Activated CD4-positive, alpha-beta T cell treated with anti-CD3 and anti-CD28 coated beads, Interleukin-2, amount 50 U/mL, for 16 hours (primary cell): ENCODE measurements around the gene PTPRT.

Experiments
- DNase-seq: peaks from one replicate; pipeline ENCODE4 v3.0.0-alpha.2; 2020

Gene PTPRT

DNA sequence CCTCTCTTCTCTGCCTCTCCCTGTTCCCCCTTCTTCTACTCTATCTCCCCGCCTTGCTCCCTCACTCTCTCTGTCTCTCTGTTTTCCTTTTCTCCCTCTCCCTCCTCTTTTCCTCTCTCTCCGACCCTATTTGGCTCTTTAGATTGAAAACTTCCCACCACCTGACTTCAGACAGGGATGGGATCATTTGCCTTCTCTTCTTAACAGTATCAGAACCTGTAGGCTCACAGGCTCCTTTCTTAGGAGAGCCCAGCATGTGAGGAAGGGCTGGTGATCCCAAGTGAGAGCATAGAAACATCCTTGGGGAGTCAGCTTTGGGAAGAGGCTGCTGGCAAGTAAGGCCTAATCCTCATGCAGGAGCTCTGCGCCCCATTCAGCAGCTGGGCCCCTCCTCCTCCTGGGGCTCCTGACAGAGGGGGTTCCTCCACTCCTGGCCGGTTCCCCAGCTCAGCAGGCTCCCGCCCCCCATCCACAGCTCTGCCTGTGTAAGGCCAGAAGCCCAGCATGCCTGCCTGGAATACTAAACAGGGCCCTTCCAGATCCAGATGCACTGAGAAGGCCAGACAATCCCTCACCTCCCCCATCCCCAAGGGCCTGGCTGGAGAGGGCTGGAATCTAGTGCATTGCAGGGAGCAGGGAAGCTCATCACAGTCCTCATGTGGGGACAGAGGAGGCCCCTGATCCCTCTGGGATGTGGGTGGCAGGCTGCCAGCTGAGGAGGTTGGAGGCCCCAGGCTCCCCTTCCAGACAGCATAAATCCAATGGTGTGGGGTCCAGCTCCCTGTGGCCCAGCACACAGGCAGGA is 93.4 kb downstream of the PTPRT start:
- DNase-seq: no peak

DNA sequence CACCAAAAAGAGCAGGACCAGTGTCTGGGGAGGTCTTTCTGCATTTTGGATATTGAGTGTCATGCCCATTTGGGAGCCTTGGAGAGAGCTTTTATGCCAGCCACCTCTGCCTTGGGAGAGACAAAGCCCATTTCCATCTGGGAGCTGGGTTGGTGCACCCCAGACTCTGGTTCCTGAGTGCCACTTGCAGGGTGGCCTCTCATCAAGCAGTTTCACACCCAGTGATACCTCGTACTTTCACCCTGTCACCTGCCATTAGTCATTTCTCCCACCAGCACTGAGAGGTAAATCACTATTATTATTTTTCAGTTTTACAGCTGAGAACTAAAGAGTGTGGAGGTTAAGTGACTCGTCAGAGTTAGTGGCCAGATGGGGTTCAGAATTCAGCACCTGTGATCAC is 94.7 kb downstream of the PTPRT start:
- DNase-seq: no peak

DNA sequence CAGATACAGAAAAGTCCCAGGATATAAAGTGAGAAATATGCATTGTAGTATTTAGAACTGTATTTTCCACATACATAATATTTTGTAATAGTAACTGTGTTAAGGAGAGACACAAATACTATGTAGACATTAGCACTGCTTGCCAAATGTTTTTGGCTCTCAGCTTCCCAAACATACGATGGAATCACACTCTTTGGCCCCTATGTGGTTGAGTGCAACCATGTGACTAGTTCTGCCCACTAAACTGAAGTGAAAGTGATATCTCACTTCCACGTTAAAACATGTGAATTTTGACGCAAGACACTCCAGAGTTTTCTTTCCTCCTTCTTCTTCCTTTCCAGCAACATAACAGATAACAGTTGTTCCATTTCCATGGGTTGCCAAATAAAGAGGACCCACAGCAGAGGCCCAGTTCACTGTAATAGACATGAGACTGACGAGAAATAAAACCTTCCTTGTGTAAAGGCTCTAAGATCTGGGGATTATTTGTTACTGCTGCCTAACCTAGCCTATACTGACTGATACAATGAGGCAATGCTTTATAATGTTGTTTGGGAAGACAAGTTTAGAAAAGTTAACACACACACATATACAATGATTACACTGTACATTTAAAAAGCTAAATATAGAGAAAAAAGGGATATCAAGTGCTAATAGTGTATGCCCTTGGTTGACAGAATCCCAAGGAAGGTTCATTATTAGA is 97.2 kb downstream of the PTPRT start:
- DNase-seq: no peak

DNA sequence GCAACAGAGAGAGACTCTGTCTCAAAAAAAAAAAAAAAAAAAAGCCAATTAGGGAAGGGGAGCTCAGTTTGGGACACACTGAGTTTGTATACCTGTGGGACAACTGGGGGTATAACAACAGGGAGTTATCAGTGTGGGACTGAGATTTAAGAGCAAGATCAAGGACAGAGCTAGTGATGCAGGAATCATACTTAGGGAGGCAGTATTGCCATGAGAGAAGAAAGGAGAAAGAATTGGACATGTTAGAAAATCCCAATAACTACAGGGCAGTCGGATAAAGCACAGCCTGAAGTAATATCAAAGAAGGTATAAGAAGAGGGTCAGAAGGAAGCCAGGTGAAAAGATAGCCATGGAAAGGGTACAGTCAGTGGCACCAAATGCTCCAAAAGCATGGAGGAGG is 121.2 kb downstream of the PTPRT start:
- no peak for DNase-seq

DNA sequence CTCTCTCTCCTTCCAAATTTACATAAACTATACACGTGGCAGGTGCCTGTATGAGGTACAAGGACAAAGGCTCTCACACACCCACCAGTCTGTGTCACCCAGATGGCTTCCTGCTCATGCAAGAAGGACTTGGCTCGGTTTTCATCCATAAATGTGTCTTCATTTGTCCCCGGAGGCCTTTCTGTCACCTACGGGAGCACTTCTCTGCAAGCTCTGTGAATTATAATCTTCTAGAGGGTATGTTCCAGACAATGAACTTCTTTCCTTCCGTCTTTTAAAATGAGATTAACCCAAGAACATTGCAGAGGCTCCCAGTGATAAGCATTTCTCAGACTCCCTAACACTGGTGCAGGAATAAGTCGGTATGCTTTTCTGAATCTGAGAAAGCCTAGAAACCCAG is 123.6 kb downstream of the PTPRT start:
- DNase-seq: no peak

DNA sequence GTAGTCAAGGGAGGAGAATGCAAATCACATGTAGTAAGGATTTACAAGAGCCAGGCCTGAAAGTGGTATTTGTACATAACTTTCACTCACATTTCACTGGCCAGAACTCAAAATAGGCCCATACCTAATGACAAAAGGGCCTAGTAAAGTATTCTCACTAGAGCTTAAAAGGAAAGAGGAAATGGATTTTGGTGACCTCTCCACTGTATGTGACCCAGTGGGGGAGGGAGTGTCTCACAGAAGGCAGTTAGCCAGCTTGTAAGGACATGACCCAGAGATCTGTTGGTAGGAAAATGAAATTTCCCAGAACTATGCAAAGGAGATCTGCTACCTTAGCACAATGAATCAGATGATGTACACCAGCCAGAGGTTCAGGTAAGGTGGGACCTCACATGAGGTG is 124.4 kb downstream of the PTPRT start:
- no peak for DNase-seq

DNA sequence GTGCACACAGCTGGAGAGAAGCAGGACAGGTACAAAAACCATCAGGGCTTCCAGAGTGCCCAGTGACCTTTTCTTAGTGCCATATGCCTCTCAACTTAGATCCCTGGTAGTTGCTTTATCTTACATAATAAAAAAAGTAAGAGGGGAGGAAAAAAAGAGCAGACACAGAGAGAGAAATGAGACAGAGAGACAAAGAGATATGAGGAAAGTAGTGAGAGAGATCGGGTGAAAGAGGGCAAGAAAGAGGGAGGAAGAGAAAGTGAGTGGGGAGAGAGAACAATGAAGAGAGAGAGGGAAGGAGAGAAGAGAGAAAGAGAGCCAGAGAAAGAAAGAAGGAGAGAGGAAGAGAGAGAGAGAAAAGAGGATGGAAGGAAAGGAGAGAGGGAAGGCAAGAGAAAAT is 131.6 kb downstream of the PTPRT start:
- no peak for DNase-seq

DNA sequence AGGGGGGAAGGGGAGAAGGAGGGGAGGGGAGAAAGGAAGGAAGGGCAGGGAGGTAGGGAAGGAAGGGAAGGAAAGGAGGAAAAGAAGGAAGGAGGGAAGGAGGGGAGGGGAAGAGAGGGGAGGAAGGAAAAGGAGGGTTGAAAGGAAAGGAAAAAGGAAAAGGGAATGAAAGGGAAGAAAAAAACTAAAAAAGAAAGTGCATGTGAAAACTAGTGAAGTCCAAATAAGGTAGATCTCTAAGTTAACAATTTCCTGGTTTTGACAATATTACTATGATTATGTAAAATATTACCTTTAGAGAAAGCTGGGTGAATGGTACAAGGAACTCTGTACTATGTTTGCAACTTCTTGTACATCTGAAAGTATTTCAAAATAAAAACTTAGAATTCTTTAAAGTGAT is 132.4 kb downstream of the PTPRT start:
- DNase-seq: no peak

DNA sequence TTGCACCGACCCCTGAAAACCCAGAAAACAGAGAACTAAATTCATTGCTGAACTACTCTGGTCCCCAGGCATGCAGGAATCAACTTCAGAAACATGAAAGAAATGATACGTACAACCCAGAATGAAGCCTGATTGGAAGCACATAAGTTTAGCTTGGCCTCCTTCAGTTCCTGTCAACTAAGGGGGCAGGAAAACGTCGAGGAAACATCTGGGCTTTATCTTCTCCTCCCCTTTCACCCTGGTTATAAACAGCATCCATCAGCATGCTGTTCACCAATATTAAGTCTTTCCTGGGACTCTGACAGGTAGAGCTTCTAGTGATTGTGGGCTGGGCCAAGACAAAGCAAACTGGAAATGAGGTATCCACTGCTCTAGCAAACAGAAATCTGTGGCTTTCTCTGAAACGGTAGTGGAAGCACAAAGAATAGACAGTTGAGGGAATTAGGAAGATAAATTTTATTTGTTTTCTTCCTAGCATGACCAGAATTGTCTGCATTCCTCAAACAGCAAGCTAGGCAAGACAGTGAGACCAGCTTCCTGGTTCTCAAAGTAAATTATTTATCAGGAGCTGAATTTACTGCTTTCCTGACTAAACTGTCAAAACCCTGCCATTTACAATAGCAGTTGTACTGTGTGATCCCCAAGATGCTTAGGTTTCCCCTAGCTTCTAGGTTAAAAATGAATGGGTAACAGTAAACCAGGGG is 134.4 kb downstream of the PTPRT start:
- DNase-seq: no peak

DNA sequence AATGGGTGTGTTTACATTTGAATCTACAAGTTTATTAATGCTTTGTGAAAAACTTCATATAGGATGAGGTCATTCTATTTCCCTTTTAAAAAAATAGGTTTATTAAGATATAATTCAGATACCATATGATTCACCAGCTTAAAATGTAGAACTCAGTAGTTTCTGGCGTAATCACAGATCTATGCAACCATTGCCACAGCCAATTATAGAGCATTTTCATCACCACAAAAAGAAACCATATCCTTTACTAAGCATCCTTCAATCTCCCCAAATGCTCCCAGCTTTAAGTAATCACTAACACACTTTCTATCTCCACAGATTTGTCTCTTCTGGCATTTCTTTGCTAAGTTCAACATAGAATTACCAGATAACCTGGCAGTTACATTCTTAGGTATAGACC is 137.2 kb downstream of the PTPRT start:
- DNase-seq: no peak

DNA sequence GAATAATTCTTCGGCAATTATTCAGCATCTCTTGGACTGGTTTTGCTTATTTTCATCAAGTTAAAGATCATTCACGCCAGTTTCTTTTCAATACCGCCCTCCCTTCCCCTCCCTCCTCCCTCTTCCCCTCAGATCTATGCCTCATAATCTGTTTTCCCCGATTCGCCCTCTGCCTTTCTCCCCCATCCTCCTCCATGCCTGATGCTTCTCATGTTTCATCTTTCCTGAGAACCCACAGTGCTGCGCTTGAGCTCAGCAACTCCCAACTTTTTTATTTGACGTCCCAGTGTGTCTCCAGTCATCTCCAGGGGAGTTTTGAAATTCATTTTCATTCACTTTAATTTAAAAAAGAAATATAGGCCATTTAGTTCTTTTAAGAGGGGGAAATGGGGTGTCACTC is 142.7 kb downstream of the PTPRT start:
- DNase-seq: no peak

DNA sequence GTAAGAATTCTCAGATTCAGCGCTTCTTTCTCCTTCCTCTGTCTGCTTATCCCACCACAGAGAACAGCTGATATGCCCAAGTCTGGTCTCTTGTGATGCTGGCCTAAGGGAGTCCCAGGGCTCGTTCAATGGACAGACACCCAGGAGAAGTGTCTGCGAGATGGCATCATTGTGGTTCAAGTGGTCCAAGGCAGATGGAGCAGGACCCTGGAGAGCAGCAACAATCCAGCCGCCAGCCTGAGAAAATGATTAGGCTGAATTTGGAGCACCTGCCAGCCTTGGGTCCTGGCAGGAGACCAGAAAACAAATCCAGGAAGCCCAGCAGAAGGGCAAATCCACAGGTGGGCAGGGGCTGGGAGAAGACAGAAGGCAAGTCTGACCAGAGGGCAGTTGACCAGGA is 145.8 kb downstream of the PTPRT start:
- no peak for DNase-seq

DNA sequence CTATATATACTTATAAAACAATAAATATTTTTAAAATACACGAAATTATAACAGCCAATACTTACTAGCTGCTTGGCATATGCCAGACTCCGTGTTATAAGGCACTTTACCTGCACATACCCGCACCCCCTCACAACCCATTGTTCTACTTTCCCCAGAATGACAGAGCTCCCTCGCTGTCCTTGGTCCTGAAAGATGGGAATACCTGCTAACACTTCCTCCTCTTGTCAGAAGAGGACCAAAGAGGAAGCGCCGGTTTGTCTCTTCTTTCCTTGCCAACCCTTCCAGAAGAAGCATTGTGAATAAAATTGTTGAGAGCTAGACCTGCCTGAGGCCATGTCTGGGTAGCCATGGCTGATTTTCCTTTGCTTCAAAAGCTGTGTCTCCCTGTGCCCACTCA is 149.3 kb downstream of the PTPRT start:
- DNase-seq: no peak

DNA sequence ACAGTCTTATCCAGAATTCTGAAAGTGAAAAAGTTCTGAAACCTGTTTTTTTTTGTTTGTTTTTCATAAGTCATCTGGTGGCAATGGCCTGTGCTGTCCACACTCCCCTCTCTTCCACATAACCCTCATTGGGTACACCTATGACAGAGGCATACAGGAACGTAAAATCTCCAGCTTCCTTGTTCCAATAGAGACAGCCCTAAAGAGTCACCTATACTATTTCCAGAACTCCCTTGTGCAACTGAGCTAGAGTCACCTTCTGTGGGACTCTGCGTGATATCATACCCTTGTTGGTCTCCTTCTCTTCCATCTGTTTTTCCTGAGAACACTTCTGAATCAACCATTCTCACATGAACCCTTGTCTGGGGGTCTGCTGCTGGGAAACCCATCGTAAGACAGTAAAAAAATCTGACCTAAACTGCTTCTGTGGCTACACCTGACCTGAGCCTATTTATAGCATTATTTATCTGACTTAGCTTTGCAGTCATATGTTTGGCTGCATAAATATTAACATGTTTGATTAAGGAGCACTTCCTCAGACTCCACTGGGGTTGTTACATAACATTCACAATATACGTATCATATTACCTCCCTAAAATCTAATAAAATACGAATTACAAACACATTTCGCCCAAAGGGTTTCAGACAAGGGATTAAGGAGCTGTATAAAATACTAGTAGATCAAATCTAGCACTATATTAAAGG is 151.9 kb downstream of the PTPRT start:
- no peak for DNase-seq

DNA sequence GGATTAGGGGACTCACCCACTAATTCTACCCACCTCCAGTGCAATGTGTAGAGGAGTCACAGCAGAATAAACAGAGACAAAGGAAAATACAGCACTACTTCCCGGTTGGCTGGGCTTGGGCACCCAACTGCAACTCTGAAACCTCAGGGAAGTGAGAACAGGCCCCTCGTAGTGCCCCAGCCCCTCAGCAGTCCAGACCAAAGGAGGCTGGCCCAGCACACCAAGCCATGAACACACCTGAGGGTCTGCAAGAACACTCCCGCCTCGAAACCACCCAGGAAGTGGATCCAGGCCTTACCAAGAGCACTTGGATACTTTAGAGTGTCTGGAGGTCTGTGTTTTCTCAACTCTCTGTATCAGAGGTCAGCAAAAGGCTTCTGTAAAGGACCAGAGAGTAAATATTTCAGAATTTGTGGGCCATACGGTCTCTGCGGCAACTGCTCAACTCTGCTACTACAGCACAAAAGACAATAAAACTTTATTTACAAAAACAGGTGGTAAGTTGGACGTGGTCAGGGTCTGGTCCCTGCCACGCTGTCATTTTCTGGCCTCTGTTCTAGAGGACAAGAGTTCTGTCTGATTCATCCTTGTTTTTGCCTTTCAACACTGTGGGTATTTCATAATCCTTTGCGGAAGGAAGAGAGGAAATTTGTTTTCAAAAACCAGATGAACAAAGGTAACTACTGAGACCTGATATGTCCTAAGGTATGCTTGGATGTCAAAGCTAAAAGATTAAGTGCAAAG is 154.6 kb downstream of the PTPRT start:
- no peak for DNase-seq

DNA sequence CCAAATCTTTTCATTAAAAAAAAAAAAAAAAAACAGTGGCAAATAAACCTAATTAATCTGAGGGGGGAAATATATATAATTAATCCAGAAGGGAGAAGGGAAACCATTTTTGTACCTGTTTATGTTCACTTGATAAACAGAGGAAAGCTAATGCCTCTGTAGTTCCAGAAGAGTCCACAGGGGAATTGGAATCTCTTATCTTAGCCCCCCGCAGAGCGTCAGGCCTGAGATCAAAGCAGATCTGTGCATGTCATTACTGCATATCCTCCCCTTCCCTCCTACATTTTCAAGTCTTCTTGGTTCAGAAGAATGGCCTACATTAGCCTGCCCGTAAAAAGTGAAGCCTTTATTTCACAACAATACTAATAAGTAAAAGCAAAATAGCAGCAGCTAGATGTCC is 157.2 kb downstream of the PTPRT start:
- DNase-seq: no peak

DNA sequence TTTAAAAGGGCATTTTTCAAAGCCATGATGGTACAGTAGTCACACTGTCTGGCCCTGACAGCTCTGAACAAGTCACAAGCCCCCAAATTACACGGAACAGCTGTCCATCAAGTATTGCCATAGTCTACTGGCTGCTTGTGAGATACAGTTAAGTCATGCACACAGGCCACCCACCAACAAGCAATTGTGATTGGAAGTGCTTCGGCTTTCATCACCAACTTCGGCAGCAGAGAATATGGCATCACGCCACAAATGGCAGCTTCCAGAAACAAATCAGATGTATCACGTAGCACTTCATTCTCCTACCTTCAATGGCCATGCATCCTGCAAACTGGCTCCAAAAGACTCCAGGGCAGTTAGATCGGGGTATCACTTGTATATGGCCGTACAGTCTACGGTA is 160.5 kb downstream of the PTPRT start:
- DNase-seq: no peak

DNA sequence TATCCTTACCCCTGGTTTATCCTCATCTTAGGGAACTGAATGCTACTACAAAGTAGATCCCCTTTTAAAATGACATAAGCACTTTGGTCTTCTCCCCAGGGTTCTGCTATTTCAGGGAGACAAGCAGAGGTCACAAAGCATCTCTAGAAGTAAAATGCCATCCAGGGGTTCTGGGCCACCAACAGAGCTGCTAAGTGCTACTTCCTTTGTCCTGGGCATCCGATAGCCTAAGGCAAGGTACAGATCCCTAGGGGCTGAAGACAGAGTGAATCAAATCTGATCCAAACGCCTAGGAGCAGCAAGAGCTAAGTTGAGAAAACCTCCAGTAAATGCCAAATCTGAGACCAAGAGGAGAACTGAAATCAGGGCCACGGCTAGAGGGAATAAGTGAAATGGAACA is 161.2 kb downstream of the PTPRT start:
- no peak for DNase-seq

DNA sequence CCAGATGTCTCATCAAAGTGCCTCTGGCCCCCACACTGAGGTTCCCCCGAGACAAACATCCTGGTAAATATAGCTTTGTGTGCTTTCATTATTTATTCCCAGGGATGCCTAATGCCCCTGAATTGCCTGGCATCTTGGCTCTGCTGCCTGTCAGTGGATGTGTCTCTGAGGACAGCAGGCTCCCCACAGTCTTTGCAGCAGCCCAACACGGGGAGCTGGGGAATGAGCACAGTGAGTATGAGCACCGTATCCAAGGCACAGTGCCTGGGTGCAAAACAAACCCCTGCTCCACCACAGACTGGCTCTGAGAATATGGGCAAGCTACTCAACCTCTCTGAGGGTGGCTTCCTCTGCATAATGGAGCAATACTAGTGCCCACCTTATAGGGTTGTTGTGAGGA is 165.9 kb downstream of the PTPRT start:
- no peak for DNase-seq

DNA sequence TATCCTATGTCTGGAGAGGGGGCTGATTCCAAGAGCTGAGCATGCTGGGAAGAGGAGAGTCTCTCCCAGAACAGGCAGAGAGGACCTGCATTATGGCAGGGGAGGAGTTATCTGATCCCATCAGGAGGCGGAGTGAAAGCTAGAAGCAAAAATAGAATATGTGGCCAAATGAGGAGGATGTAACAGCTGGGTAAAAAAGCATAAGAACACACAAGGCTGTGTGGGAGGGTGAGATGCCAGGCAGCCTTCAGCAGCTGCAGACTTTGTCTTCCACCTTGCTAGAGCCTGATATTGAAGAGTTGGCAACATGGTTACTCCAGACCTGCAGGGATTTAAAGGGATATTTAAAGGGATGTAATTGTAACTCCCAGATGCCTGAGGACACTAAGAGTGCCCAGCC is 167.1 kb downstream of the PTPRT start:
- DNase-seq: no peak

DNA sequence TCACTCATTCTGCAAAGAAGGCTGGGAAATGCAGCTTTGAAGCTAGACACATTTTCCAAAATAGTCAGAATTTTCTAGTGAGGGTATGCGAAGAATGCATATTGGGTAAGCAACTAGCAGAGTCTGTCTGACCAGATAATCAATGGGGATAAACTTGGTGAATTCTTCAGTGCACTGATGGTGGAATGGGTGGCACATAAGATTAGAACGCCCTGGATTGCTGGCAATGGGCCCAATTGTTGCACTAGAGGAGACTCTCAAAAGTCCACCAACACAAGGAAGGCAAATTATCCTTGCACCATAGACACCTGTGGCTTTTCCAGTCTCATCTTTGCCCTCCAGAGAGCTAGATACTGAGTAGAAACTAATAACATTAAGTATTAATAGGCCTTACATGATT is 167.6 kb downstream of the PTPRT start:
- DNase-seq: no peak

DNA sequence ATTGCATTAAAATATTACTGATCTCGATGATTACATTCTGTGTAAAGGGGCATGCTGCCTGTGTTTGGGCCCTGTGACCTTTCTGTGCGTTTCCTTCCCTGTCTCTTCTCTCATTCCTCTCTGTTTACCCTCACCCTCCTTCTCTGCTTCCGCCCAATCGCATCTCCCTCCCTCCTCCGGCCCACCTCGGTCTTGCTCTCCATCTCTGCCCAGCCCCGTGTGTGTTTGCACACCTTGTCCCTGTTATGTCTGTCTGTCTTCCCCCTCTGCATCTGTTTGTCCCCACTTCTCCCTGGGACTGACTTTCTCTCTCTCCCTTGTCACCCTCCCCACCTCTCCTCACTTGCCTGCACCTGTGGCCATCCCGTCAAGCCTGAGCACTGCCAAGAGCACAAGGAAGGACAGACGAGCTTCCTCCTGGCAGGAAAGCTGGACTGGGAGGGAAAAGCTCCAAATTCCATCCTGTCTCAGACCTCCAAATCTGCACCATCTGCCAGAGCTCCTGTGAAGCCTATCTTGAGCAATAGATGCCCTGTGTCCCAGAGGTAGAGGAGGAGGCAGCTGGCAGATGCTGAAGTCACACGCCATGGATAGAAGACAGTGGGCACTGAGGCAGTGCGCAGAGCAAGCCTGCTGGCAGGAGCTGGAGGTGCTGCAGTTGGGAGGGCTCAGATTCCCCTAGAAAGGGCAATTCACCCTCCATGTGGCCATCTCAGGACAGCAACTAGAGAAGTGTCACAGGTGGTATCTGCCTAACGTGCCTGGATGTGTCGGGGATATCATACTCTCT is 172.3 kb downstream of the PTPRT start:
- DNase-seq: no peak
